H1 (cell line): ENCODE measurements around the gene FASTKD1. TPM values are rescaled to one million over a fixed set of nuclear protein-coding genes. Genes with fewer than 3 reads are reported as not detected.
A peak's percentile ranks its signal among the peaks of the same experiment; 100 is the strongest.

Experiments
- GABPA ChIP-seq: IDR thresholded peaks from 2 replicates; pipeline ENCODE4 v1.6.1; 2011; ENCODE audit warnings: mild to moderate bottlenecking, low read length, moderate library complexity, borderline replicate concordance; ENCODE audit not compliant: insufficient read depth
- JUN ChIP-seq: IDR thresholded peaks from 2 replicates; pipeline ENCODE4 v1.6.1; 2011; ENCODE audit warnings: low read depth, mild to moderate bottlenecking, improper control_type of control experiment, low read length
- NANOG ChIP-seq: IDR thresholded peaks from 2 replicates; pipeline ENCODE4 v1.6.1; 2011; ENCODE audit warnings: low read length, low read depth, mild to moderate bottlenecking, inconsistent platforms; ENCODE audit not compliant: insufficient read depth, poor library complexity, severe bottlenecking
- POLR2AphosphoS5 ChIP-seq: IDR thresholded peaks from 2 replicates; pipeline ENCODE4 v1.6.1; 2011; ENCODE audit warnings: low read depth, low read length
- POU5F1 ChIP-seq: IDR thresholded peaks from 2 replicates; pipeline ENCODE4 v1.6.1; 2011; ENCODE audit warnings: low read depth, mild to moderate bottlenecking, low read length, moderate library complexity
- RFX5 ChIP-seq: IDR thresholded peaks from 2 replicates; pipeline ENCODE4 v1.6.1; 2011; ENCODE audit warnings: low read depth, low read length, improper control_type of control experiment, borderline replicate concordance
- SRF ChIP-seq: IDR thresholded peaks from 2 replicates; pipeline ENCODE4 v1.6.1; 2011; ENCODE audit warnings: mild to moderate bottlenecking, low read depth, low read length, moderate library complexity
- polyA plus RNA-seq, 7 experiments: library from polyadenylated mRNA; depleted of rRNA in 3 of 7; stranded (reverse) in 5 of 7; unstranded in 2 of 7; fragments of >200 nt in 5 of 7; fragments of 200-250 nt in 2 of 7; gene quantifications; 1 replicate in 5 of 7; 2 replicates in 1 of 7; 4 replicates in 1 of 7; pipeline versions ENCODE4 v1.2.1 to v1.2.3, GENCODE V29; 2011 to 2013; ENCODE audit warnings: missing spikeins in 2 of 7, mixed read lengths in 2 of 7
- total RNA-seq: library from RNA; stranded (reverse); fragmentation: NEBNext Ultra II Directional; extraction: Animal tissue kit (Norgen Biotek cat#: 25700); gene quantifications from 2 replicates; pipeline ENCODE4 v1.2.1, GENCODE V29; 2021
- TF ChIP-seq, protein P1 (sequence below): fragments of 300-600 bp; sonication (generic); IDR thresholded peaks from 2 replicates; pipeline ENCODE4 v1.7.1; 2012; ENCODE audit warnings: low read length, moderate library complexity, mild to moderate bottlenecking, inconsistent platforms; ENCODE audit not compliant: insufficient replicate concordance
- TF ChIP-seq, protein P2 (sequence below): IDR thresholded peaks from 2 replicates; pipeline ENCODE4 v1.6.1; 2012; ENCODE audit warnings: inconsistent platforms

FASTKD1 gene
- total and polyA plus RNA-seq, 2 of the 8 experiments (the other 6 are each of a cell fraction or from before 2014, with no cell fraction given), result 18.7 to 70.8 TPM

DNA sequence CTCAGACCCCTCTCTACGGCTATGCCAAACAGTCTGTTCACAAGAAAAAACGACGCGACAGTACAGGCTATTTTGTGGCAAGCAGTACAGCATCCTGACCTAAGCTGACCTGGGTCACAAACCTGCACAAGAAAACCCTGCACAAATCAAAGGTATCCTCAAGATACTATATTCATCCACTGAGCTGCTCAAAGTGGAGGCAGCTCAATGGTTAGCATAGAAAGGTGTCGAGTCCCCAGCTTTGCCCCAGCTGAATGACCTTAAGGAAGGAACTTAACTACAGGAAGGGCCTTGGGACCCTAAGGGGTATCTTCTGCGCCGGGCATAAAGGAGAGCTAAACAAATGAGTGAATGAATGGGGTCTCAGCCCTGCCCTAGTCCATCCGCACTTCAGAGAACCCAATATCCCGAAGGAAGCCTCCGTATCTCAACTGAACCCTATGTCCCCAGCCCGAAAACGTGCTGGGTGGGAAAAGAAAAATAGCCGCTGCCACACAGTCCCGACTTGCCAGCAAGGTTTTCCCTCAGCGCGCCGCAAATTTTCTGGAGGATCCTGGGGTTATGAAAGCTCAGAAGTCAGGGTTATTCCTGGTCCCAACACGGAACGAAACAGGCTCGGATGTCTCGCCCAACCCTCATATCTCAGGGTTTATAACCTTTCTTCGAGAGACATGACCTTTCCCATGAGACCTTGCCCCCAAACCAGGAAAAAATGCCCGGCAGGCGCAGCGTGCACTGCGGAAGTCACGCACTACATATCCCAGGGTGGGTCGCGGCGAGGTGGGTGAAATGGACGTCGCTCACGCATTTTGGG, at the start of gene FASTKD1 (continued):
- TF ChIP-seq, protein P1, sequence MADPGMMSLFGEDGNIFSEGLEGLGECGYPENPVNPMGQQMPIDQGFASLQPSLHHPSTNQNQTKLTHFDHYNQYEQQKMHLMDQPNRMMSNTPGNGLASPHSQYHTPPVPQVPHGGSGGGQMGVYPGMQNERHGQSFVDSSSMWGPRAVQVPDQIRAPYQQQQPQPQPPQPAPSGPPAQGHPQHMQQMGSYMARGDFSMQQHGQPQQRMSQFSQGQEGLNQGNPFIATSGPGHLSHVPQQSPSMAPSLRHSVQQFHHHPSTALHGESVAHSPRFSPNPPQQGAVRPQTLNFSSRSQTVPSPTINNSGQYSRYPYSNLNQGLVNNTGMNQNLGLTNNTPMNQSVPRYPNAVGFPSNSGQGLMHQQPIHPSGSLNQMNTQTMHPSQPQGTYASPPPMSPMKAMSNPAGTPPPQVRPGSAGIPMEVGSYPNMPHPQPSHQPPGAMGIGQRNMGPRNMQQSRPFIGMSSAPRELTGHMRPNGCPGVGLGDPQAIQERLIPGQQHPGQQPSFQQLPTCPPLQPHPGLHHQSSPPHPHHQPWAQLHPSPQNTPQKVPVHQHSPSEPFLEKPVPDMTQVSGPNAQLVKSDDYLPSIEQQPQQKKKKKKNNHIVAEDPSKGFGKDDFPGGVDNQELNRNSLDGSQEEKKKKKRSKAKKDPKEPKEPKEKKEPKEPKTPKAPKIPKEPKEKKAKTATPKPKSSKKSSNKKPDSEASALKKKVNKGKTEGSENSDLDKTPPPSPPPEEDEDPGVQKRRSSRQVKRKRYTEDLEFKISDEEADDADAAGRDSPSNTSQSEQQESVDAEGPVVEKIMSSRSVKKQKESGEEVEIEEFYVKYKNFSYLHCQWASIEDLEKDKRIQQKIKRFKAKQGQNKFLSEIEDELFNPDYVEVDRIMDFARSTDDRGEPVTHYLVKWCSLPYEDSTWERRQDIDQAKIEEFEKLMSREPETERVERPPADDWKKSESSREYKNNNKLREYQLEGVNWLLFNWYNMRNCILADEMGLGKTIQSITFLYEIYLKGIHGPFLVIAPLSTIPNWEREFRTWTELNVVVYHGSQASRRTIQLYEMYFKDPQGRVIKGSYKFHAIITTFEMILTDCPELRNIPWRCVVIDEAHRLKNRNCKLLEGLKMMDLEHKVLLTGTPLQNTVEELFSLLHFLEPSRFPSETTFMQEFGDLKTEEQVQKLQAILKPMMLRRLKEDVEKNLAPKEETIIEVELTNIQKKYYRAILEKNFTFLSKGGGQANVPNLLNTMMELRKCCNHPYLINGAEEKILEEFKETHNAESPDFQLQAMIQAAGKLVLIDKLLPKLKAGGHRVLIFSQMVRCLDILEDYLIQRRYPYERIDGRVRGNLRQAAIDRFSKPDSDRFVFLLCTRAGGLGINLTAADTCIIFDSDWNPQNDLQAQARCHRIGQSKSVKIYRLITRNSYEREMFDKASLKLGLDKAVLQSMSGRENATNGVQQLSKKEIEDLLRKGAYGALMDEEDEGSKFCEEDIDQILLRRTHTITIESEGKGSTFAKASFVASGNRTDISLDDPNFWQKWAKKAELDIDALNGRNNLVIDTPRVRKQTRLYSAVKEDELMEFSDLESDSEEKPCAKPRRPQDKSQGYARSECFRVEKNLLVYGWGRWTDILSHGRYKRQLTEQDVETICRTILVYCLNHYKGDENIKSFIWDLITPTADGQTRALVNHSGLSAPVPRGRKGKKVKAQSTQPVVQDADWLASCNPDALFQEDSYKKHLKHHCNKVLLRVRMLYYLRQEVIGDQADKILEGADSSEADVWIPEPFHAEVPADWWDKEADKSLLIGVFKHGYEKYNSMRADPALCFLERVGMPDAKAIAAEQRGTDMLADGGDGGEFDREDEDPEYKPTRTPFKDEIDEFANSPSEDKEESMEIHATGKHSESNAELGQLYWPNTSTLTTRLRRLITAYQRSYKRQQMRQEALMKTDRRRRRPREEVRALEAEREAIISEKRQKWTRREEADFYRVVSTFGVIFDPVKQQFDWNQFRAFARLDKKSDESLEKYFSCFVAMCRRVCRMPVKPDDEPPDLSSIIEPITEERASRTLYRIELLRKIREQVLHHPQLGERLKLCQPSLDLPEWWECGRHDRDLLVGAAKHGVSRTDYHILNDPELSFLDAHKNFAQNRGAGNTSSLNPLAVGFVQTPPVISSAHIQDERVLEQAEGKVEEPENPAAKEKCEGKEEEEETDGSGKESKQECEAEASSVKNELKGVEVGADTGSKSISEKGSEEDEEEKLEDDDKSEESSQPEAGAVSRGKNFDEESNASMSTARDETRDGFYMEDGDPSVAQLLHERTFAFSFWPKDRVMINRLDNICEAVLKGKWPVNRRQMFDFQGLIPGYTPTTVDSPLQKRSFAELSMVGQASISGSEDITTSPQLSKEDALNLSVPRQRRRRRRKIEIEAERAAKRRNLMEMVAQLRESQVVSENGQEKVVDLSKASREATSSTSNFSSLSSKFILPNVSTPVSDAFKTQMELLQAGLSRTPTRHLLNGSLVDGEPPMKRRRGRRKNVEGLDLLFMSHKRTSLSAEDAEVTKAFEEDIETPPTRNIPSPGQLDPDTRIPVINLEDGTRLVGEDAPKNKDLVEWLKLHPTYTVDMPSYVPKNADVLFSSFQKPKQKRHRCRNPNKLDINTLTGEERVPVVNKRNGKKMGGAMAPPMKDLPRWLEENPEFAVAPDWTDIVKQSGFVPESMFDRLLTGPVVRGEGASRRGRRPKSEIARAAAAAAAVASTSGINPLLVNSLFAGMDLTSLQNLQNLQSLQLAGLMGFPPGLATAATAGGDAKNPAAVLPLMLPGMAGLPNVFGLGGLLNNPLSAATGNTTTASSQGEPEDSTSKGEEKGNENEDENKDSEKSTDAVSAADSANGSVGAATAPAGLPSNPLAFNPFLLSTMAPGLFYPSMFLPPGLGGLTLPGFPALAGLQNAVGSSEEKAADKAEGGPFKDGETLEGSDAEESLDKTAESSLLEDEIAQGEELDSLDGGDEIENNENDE, result no peak
- TF ChIP-seq POLR2AphosphoS5 (peak; percentile 62), POU5F1 (no peak), NANOG (no peak), SRF (no peak), JUN (no peak), RFX5 (no peak), GABPA (0 out of 2 replicates have a peak, but pooled peaks have one; percentile 31)
- TF ChIP-seq, protein P2, sequence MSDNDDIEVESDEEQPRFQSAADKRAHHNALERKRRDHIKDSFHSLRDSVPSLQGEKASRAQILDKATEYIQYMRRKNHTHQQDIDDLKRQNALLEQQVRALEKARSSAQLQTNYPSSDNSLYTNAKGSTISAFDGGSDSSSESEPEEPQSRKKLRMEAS, result peak; percentile 77
